AG04449 (cell line): Measurements from ENCODE around the gene CACNA1C.

Experiments used
- CTCF ChIA-PET: fragments of 350-600 bp; formaldehyde crosslinking; extraction: SDS; loops from one replicate; lab custom pipeline; 2021; ENCODE audit warnings: antibody characterized with exemption; lab: Yijun Ruan, JAX
- POLR2A ChIA-PET: fragments of 400-600, 350-600 bp; formaldehyde crosslinking; extraction: SDS; loops from one replicate; lab custom pipeline; 2020; ENCODE audit warnings: antibody characterized with exemption, inconsistent platforms; lab: Yijun Ruan, JAX
- DNase-seq: peaks from one replicate; pipeline ENCODE4 v3.0.0-alpha.2; 2010; ENCODE audit warnings: low read depth, low spot score
- H3K4me3 ChIP-seq: 2 replicates; pipeline ENCODE4 v1.5.1; 2011; ENCODE audit warnings: low read depth, mild to moderate bottlenecking, control low read depth, low read length
- TF ChIP-seq, protein P1 (sequence below): IDR thresholded peaks from one replicate; pipeline ENCODE4 v1.5.1; 2011; ENCODE audit warnings: mild to moderate bottlenecking, moderate library complexity, low read length, control low read depth, inconsistent platforms; ENCODE audit not compliant: insufficient read depth; ENCODE audit errors: missing control alignments

Gene CACNA1C

DNA sequence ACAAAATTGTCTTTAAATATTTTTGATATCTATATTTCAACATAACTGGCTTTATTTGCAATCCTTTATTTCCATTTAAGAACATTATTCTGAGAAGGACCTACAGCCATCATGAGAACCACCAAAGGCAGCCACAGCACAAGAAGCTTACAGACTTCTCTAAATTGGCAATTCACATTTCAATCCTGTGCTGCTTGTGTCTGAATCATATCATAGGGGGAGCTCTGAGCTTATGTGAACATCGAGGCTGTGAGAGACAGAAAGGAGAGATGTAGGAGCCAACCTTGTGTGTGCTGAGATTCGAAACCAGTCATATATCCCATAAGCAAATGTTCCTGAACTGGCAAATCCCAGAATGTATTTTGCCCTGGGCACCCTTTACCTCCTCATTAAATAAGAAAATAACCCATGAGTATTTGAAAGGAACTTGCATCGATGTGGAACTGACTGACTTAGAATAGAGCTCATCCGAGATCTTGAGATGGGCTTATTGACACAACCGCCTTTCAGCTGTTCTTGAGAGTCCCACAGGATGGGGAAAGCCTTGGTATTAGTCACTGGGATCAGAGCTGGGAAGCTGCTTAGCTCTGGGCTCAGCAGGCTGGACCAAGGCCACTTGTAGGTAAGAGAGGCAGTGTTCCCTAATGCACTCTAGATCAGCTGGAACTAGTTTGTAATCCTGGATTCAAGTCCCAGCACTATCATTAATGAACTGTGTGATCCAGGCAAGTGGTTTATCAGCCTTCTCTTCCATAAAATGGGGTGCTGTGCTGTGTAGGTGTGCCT, 329.8 kb downstream of the CACNA1C start:
- DNase-seq: no peak
- H3K4me3 ChIP-seq: no peak overlapping the region
- TF ChIP-seq, protein P1, sequence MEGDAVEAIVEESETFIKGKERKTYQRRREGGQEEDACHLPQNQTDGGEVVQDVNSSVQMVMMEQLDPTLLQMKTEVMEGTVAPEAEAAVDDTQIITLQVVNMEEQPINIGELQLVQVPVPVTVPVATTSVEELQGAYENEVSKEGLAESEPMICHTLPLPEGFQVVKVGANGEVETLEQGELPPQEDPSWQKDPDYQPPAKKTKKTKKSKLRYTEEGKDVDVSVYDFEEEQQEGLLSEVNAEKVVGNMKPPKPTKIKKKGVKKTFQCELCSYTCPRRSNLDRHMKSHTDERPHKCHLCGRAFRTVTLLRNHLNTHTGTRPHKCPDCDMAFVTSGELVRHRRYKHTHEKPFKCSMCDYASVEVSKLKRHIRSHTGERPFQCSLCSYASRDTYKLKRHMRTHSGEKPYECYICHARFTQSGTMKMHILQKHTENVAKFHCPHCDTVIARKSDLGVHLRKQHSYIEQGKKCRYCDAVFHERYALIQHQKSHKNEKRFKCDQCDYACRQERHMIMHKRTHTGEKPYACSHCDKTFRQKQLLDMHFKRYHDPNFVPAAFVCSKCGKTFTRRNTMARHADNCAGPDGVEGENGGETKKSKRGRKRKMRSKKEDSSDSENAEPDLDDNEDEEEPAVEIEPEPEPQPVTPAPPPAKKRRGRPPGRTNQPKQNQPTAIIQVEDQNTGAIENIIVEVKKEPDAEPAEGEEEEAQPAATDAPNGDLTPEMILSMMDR: no peak
- POLR2A ChIA-PET: no interaction called here
- CTCF ChIA-PET: interaction anchor here (0.9 to 2.5 kb wide), 5 partner anchors 10 to 324 kb away, joined by 3 to 20 read pairs (median 5); no protein-coding TSS in a partner anchor

DNA sequence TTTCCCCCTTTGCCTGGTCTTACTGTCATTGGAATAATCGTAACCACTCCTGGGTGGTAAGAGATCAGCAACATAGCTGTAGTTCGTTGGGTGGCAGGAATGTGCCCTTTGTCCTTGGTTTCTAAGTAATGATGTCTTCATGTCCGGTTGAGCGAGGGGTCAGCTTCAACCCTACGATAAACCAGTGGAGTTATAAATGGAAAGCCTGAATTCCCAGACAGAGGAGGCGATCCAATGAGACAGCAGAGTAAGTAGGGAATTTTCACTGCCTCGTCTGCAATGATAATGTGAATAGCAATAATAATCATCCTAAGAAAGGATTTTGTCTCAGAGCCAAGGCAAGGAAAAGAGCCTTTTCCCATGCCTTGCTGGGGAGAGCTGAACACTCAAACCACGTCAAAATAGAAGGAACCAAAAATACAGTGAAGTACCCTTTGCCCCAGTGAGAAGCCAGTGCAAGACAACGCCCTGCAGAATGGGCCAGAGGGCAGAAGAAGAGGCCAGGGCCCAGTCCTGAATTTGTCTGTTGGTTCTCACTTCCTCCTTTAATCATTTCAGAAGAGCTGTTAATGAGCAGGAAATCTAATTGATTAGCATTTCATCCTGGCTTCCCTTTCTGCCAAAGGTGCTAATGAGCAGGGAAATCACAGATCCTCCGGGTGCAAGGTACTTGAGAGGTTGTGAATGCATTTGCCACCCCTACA, 330.7 kb downstream of the CACNA1C start:
- TF ChIP-seq, protein P1: no peak
- H3K4me3 ChIP-seq: no peak overlapping the region
- no peak for DNase-seq
- POLR2A ChIA-PET: no interaction called here
- CTCF ChIA-PET: interaction anchor here (1.3 to 2.5 kb wide), 4 partner anchors 11 to 325 kb away, joined by 3 to 20 read pairs (median 7); no protein-coding TSS in a partner anchor

DNA sequence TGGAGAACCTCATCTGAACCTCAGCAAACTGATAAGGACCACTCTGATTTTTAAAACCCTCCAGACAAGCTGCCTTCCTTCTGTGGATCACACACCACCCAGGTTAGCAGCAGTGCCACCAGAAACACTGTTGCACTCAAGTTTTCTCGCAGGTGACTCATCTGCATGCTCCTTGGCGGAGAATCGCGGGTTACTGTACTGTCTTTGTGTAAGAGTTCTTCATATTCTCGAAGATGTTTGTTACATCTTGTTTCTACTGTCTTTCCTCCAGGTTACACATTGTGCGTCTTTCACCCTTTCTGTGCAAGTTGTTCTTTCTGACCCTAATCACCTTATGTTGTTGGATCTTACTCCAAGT, 331.2 kb downstream of the CACNA1C start:
- DNase-seq: no peak
- H3K4me3 ChIP-seq: no peak overlapping the region
- TF ChIP-seq, protein P1: no peak
- ChIA-PET POLR2A (no interaction called here), CTCF (interaction anchor here (1.3 to 2.5 kb wide), 4 partner anchors 11 to 326 kb away, joined by 3 to 20 read pairs (median 7); no protein-coding TSS in a partner anchor)

DNA sequence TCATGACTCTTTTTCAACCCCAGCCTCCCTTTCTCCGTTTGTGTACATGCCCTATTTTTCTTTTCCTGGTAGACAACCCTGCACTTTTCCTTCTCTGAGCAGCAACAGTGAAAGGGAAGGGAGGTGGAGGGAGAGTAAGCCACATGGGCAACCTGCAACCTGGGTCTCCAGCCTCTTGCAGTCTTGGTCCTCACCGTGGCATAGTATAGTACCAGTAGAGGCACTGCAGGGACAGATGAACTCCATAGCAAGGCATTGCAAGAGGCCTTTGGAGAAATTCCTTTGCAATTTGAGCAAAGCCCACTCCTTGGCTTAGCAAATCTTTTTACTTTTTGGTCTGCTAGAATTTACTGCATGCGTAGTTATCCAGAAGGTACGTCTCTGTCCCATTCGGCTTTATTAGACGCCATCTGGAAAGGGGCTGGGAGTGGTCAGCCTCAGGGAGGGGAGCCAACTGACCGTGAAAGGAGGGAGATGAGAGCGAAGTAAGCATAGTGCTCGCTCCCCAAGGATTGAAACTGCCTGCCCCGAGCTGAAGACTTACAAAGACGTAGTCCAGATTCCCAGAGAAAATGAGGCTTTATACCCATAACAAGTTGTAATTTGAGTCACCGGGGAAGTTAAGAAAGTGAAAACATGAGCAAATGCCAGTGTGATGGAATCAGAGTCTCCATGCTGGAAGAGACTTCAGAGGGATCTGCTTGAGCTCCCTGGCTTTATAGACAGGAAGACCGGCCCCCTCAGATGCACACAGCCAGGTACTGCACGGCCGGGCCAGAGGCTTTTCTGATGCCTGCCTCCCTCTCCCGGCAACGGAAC, 332.0 kb downstream of the CACNA1C start:
- TF ChIP-seq, protein P1: peak; percentile 15
- peak; percentile 74 for DNase-seq
- CTCF ChIA-PET: interaction anchor here (0.7 to 2.5 kb wide), 3 partner anchors 10 to 25 kb away, joined by 3 to 20 read pairs (median 4); no protein-coding TSS in a partner anchor
- POLR2A ChIA-PET: no interaction called here
- H3K4me3 ChIP-seq: no peak overlapping the region

DNA sequence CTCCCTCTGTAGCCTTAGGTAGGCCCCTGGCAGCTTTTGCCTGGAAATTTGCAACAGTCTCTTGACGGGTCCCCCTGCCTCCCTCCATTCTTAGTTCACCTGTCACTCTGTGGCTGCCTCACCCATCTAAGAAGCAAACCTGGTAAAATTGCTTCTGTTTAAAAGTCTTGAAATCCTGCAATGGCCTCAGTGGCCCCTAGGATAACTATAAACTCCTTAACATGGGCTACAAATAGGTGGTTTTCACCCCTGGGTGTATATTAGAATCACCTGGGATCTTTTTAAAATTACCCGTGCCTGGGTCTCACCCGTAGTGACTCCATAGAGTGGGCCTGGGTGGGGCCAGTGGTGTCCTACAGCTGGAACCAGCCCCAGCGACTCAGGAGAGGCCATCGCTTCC, 332.7 kb downstream of the CACNA1C start:
- TF ChIP-seq, protein P1: no peak
- POLR2A ChIA-PET: no interaction called here
- no peak for DNase-seq
- no peak overlapping the region for H3K4me3 ChIP-seq
- CTCF ChIA-PET: interaction anchor here (0.7 to 1.7 kb wide), 2 partner anchors 10 to 26 kb away, joined by 3 to 19 read pairs; no protein-coding TSS in a partner anchor
